Left forelimb (tissue), 1 donor: Measurements from ENCODE around the gene MIA3.
"Not testable (repeated sequence)": the region's sequence is repeated elsewhere in the genome, so short reads cannot be mapped to it uniquely, and the experiment has no call there.

Experiments
- DNase-seq: peaks from one replicate; pipeline ENCODE4 v3.0.0-alpha.2; 2018; ENCODE audit warnings: low spot score

The MIA3 gene

GRCh38 chr1:222618001-222618879, at the start of gene MIA3:
MIA3 (plus strand) TSS chr1:222618097; CDS start chr1:222618111, 14 bp downstream.
- DNase-seq = peak; percentile 69

GRCh38 chr1:222570837-222571236, 47.1 kb upstream of the MIA3 start:
- no peak for DNase-seq

GRCh38 chr1:222579316-222579715, 38.6 kb upstream of the MIA3 start:
- no peak for DNase-seq

DNA sequence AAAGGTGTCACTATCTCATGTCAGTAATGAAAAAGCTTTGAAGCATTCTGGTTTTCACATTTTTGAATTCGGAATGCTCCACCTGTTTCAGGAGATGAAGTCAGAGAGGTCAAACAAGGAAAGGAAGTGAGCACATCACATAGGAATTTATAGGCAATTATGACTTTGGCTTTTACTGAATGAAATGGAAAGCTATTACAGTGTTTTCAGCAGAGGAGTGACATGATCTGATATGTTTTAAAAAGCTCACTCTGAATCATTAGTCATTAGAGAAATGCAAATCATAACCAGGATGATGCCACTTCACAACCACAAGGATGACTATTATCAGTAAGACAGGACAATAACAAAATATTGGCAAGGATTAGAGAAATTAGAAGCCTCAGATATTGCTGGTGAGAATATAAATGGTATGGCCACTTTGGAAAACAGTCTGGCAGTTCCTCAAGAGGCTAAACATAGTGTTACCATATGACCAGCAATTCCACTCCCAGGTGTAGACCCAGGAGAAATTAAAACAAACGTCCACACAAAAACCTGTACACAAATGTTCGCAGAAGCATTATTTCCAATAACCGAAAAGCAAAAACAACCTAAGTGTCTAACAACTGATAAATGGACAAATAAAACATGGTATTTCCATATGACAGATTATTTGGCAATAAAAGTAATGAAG, 35.7 kb upstream of the MIA3 start:
- DNase-seq = no peak

DNA sequence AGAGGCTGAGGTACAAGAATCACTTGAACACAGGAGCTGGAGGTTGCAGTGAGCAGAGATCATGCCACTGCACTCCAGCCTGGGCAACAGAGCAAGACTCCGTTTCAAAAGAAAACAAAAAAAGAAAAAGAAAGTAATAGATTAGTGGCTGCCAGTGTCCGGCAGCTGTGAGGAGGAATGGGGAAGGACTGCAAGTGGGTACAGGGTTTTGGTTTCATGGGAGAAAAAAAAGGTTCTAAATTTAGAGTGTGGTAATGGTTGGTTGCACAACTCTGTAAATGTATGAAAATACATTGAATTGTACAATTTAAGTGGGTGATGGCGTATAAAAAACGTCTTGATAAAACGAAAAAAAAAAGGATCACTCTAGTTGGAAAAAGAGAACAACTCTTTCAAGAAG, 34.8 kb upstream of the MIA3 start:
- no peak for DNase-seq

DNA sequence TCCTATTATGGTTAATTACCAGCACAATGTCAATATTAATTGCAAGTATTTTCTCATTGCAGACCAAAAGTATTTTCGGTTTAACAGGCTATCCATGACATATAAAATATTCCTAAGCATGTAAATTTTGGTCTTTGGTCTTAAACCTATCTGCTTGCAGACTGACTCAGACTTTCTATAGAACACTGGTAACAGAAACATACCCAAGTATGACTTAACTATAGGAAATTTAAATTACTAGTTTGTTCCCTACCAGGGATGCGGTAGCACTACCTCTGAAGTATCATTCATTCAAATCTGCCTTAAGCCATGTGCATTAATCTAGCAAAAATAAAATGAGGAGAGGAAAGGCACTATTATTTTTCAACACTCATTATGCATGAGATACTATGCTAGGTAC, 31.1 kb upstream of the MIA3 start:
- no peak for DNase-seq

DNA sequence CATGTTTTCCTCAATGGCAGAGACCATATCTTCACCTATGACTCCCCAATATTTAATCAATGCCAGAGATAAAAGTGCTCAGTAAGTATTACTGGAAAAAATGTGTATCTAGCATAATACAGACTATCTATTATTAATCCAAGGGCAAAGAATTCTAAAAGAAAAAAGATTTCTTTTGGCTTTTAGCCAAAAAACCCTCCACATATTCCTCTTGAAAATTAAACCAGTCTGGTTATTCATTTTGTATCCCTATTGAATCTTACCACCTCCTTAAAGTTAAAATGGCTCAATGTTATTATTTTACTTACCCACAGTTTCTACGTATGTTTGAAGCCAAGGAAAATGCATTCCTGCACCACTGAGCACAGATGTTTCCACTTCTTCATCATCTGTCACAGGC, 29.8 kb upstream of the MIA3 start:
- no peak for DNase-seq

DNA sequence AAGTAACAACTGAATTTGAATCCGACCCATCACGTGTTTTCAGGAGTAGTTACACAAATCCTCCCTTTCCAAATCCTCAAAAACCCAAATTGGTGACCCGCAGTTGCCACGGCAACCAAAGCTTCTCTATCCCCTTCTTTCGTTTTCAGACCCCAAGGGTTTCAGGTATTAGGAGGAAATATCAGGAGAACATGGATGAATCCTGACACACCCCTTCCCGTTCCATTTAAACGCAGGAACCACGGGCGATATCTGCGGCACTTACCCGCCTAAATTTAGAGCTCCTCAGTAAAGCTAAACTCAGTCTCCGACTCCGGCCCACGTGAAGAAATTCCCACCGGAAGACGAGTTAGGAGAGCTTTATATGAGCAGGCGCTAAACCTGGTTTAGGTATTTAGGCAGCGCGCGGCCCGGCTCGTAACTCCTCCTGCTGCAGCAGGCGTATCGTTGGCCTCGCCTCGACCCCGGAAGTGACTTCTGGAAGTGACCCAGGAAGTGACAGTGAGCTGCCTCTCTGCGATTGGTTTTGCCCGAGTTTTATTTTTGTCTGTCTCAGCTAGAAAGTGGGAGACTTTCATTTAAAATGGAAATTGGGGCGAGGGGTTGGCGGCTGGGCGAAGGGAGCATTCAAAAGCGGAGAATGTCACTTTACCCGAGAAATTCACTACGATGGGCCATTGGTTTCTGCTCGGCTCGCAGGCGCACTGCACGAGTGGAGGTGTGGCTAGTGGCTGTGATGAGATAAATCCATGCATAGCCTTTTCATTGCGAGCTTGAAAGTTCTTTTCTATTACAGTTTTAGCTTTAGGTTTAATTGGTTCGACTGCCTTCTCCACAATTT, 28.2 kb upstream of the MIA3 start, which contains the start of gene TAF1A:
Gene TAF1A, minus strand, starts transcription at position 472 of the 841 bp plus-strand sequence.
- peak; percentile 93 for DNase-seq

- no peak for DNase-seq
Observed at GRCh38 chr1:222592171-222592570, 25.7 kb upstream of the MIA3 start.

- DNase-seq = no peak
Observed at GRCh38 chr1:222594789-222595188, 23.1 kb upstream of the MIA3 start.

DNA sequence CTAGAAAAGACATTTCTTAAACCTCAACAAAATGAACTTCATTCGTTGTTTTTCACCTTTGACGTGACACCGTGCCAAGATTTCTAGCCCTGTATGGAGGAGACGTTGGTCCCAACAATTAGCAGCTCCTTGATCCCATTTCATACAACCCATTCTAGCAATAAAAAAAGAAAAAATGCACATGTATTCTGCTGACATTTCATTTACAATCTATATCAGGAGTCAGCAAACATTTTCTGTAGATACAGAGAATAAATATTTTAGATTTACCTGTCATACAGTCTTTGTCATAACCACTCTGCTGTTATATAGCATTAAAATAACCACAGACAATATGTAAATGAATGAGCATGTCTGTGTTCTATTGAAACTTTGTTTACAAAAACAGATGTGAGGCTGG, 21.2 kb upstream of the MIA3 start:
- no peak for DNase-seq

GRCh38 chr1:222600281-222600680, 17.6 kb upstream of the MIA3 start:
- no peak for DNase-seq

GRCh38 chr1:222601257-222601656, 16.6 kb upstream of the MIA3 start:
- no peak for DNase-seq

DNA sequence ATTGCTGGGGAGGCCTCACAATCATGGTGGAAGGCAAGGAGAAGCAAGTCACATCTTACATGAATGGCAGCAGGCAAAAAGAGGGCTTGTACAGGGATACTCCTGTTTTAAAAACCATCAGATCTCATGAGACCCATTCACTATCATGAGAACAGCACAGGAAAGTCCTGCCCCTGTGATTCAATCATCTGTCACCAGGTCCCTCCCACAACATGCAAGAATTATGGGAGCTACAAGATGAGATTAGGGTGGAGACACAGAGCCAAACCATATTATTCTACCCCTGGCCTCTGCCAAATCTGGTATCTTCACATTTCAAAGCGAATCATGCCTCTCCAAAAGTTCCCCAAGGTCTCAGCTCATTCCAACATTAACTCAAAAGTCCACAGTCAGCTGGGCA, 11.1 kb upstream of the MIA3 start:
- no peak for DNase-seq

DNA sequence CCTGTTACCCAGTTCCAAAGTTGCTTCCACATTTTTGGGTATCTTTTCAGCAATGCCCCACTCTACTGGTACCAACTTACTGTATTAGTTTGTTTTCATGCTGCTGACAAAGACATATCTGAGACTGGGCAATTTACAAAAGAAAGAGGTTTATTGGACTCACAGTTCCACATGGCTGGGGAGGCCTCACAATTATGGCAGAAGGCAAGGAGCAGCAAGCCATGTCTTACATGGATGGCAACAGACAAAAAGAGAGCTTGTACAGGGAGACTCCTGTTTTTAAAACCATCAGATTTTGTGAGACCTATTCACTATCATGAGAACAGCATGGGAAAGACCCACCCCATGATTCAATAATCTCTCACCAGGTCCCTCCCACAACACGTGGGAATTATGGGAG, 8.8 kb upstream of the MIA3 start:
- DNase-seq = not testable (repeated sequence)

- no peak for DNase-seq
Observed at GRCh38 chr1:222610728-222611127, 7.2 kb upstream of the MIA3 start.

- DNase-seq = no peak
Observed at GRCh38 chr1:222613627-222614026, 4.3 kb upstream of the MIA3 start.

GRCh38 chr1:222616525-222616924, 1.4 kb upstream of the MIA3 start:
- DNase-seq = no peak

- peak; percentile 94 for DNase-seq
Observed at GRCh38 chr1:222617367-222617951, 438 bp upstream of the MIA3 start.

DNA sequence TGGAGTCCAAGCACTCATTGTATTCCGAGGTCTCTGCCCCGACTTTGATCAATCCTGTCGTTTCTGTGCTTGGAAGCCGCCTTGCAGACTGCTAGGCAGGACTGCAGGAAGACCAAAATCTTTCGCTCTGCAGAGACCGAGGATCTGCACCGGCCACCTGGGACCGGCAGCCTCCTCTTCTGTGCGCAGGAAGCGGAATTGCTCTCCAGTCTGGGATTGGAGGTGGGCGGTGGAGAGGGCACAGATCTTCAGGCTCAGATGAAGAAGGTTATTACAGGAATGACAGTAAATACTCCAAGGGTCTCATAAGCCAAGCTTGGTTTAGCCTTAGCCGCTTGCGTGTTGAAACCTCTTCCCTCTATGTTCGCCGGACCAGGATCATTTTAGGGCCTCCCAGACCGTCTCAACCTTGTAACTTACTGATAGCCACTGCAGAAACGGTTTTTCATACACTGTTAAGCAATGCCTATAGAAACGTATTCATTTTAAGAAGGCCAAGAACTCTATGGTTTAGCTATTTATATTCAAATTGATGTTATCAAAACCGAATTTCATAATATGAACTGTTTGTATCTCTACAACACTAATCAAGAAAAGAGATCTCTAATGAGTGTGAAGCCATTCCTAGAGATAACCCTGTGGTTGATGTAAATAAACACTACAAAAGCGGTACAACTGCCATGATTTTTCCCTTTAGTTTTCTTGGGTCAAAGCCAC, 1.1 kb downstream of the MIA3 start:
- no peak for DNase-seq

DNA sequence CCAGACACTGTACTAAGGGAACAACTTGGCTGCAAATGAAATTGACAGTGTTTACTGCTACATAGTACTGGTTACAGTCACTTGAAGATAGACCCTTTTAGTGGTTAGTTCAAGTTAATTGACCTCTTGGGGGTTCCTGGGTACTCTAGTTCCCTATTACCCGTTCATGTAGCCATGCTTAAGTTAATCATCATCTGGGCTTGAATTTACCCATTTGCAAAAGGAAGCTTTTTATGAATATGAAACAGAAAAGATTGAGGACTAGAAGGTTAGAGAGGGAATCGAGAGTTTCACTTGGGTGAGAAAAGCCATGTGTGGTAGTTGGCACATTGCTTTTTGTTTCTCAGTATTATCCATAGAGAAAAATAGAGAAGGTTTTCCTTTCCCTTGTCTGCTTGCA, 2.7 kb downstream of the MIA3 start:
- DNase-seq = no peak
